ENCODE measurements around the gene ANKS6.
A peak's percentile ranks its signal among the peaks of the same experiment; 100 is the strongest.

Gene ANKS6

GRCh38 chr9:98806394-98807035 lies 10.2 kb upstream of the ANKS6 start:
- DNase-seq (no peak), ATAC-seq (no peak)
- Mint-ChIP-seq H3K9me3 (no peaks in the 10 kb centered on the region), H3K27me3 (peaks cover 18% of the 10 kb centered on the region), H3K4me3 (peak overlapping the region in 1 of 2 donors; percentile 85), H3K4me1 (peaks cover 36% of the 10 kb centered on the region), H3K27ac (no peak overlapping the region)

DNA sequence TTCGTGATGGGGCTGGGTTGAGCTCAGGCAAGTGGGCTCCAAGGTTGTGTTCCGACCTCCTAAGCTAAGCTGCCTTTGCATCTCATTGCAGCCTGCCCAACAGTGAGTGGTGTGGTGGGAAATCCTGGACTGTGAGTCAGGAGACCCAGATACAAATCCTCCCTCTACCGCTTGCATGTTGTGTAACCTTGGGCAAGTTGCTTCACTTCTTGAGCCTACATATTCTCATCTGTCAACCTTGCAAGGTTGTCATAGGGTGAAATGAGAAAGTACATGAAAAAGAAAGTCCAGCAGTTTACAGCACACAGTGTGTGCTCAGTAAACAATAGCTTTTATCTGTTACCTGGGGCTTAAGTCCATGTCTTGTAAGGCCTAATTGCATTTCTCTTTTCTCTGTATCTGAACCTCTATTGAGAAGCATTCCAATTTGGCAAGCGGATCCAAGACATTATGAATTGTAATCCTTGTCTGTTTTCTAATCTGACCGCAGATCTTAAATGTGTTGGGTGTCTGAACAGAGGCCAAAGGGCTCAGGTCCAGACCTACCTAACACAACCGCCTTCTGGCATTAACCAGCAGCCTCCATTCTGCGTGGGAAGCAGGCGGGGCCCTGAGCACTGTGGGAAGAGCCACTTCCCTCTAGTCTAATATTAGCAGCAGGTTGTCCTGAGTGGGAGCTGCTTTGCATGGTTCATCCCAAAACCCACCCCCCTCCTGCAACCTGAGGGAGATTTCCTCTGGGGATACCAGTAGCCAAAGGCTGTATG lies 9.3 kb upstream of the ANKS6 start:
- Mint-ChIP-seq H3K9me3 (no peaks in the 10 kb centered on the region), H3K4me3 (no peak overlapping the region), H3K27ac (no peak overlapping the region), H3K27me3 (peaks cover 18% of the 10 kb centered on the region), H3K4me1 (peaks cover 28% of the 10 kb centered on the region)
- ATAC-seq (no peak), DNase-seq (no peak)

DNA sequence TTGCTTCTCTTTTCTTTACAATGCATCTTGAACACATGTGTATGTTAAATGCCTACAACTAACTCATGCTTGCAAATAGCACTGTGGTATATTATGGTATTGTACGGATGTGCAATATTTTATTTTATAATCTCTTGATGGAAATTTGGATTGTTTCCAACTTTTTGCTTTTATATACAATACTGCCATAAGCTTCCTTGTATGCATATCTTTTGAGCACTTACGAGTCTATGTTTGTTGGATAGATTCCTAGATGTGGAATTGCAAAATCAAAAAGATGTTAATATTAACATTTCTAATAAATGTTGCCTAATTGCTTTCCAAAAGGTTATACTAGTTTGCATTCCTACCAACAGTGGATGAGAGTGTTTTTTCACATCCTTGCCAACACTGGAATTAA lies 7.7 kb upstream of the ANKS6 start:
- no peak for DNase-seq
- H3K27ac Mint-ChIP-seq, result no peak overlapping the region
- peaks cover 0 to 2% of the 10 kb centered on the region in 2 donors for H3K9me3 Mint-ChIP-seq
- no peak for ATAC-seq
- H3K4me3 Mint-ChIP-seq, result no peak overlapping the region
- H3K27me3 Mint-ChIP-seq, result peaks cover 15% of the 10 kb centered on the region
- H3K4me1 Mint-ChIP-seq, result peaks cover 17% of the 10 kb centered on the region

DNA sequence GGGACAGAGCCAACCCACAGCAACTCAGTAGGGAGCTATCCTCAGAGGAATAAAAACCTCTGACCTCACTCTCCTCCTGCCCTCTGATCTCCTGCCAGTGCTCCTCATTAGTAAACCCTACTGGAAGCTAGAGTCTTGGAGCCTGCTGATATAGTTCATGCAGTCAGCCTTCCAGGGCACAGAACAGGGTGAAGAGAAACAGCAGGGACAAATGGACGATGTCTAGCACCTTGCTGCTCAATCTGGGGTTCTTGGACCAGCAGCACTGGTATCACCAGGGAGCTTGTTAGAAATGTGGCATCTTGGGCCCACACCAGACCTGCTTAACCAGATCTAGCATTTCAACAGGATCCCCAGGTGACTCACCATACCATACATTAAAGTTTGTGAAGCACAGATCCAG lies 5.6 kb upstream of the ANKS6 start:
- DNase-seq (no peak), ATAC-seq (peak; percentile 45)
- H3K27ac Mint-ChIP-seq, result no peak overlapping the region
- H3K27me3 Mint-ChIP-seq, result peaks cover 7% of the 10 kb centered on the region
- H3K4me1 Mint-ChIP-seq, result peaks cover 3% of the 10 kb centered on the region
- no peak overlapping the region for H3K4me3 Mint-ChIP-seq
- peaks cover 10 to 14% of the 10 kb centered on the region in 2 donors for H3K9me3 Mint-ChIP-seq

- Mint-ChIP-seq H3K4me1 (no peaks in the 10 kb centered on the region), H3K27ac (no peak overlapping the region), H3K4me3 (no peak overlapping the region), H3K9me3 (peaks cover 10 to 14% of the 10 kb centered on the region in 2 donors), H3K27me3 (peaks cover 7% of the 10 kb centered on the region)
- no peak for ATAC-seq
- no peak for DNase-seq
Observed at GRCh38 chr9:98801561-98801960, 5.2 kb upstream of the ANKS6 start.

DNA sequence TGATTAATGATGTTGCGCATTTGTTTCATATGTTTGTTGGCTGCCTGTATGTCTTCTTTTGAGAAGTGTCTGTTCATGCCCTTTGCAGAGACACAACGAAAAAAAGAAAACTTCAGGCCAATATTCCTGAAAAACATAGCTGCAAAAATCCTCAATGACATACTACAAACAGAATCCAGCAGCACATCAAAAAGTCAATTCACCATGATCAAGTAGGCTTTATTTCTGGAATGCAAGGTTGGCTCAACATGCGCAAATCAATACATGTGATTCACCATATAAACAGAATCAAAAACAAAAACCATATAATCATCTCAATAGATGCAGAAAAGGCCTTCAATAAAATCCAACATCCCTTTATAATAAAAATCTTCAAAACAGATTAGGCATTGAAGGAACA lies 1.9 kb upstream of the ANKS6 start:
- H3K27me3 Mint-ChIP-seq, result no peaks in the 10 kb centered on the region
- H3K9me3 Mint-ChIP-seq, result peaks cover 10 to 14% of the 10 kb centered on the region in 2 donors
- DNase-seq (no peak), ATAC-seq (no peak)
- H3K27ac Mint-ChIP-seq, result no peak overlapping the region
- no peak overlapping the region for H3K4me3 Mint-ChIP-seq
- peaks cover 17% of the 10 kb centered on the region for H3K4me1 Mint-ChIP-seq

- Mint-ChIP-seq H3K27ac (peak overlapping the region in 1 of 2 donors; percentile 76), H3K4me1 (peaks cover 22% of the 10 kb centered on the region), H3K4me3 (peak overlapping the region in 1 of 2 donors; percentile 53), H3K27me3 (no peaks in the 10 kb centered on the region), H3K9me3 (peaks cover 10 to 14% of the 10 kb centered on the region in 2 donors)
- ATAC-seq, result no peak
- no peak for DNase-seq
Observed at GRCh38 chr9:98797491-98797890, 1.1 kb upstream of the ANKS6 start.

GRCh38 chr9:98795970-98796363 lies 388 bp downstream of the ANKS6 start:
- H3K4me1 Mint-ChIP-seq, result peaks cover 37% of the 10 kb centered on the region
- H3K4me3 Mint-ChIP-seq, result peak overlapping the region; percentile 70 to 79
- peaks cover 10 to 14% of the 10 kb centered on the region in 2 donors for H3K9me3 Mint-ChIP-seq
- H3K27ac Mint-ChIP-seq, result no peak overlapping the region
- peak; percentile 55 for ATAC-seq
- peak in 1 of 2 donors; percentile 31 for DNase-seq
- no peaks in the 10 kb centered on the region for H3K27me3 Mint-ChIP-seq

GRCh38 chr9:98795295-98795955 lies 930 bp downstream of the ANKS6 start:
- H3K27ac Mint-ChIP-seq, result no peak overlapping the region
- peaks cover 10 to 14% of the 10 kb centered on the region in 2 donors for H3K9me3 Mint-ChIP-seq
- H3K4me1 Mint-ChIP-seq, result peaks cover 40% of the 10 kb centered on the region
- no peak for DNase-seq
- no peak for ATAC-seq
- no peaks in the 10 kb centered on the region for H3K27me3 Mint-ChIP-seq
- H3K4me3 Mint-ChIP-seq, result peak overlapping the region; percentile 70 to 79

GRCh38 chr9:98794802-98795201 lies 1.6 kb downstream of the ANKS6 start:
- Mint-ChIP-seq H3K4me1 (peaks cover 40% of the 10 kb centered on the region), H3K27me3 (no peaks in the 10 kb centered on the region), H3K4me3 (peak overlapping the region; percentile 70 to 79), H3K27ac (no peak overlapping the region), H3K9me3 (peaks cover 10 to 14% of the 10 kb centered on the region in 2 donors)
- no peak for ATAC-seq
- no peak for DNase-seq

GRCh38 chr9:98793031-98793430 lies 3.3 kb downstream of the ANKS6 start:
- Mint-ChIP-seq H3K4me3 (no peak overlapping the region), H3K27me3 (no peaks in the 10 kb centered on the region), H3K4me1 (peaks cover 40% of the 10 kb centered on the region), H3K27ac (no peak overlapping the region), H3K9me3 (peaks cover 0 to 1% of the 10 kb centered on the region in 2 donors)
- no peak for ATAC-seq
- DNase-seq, result no peak

DNA sequence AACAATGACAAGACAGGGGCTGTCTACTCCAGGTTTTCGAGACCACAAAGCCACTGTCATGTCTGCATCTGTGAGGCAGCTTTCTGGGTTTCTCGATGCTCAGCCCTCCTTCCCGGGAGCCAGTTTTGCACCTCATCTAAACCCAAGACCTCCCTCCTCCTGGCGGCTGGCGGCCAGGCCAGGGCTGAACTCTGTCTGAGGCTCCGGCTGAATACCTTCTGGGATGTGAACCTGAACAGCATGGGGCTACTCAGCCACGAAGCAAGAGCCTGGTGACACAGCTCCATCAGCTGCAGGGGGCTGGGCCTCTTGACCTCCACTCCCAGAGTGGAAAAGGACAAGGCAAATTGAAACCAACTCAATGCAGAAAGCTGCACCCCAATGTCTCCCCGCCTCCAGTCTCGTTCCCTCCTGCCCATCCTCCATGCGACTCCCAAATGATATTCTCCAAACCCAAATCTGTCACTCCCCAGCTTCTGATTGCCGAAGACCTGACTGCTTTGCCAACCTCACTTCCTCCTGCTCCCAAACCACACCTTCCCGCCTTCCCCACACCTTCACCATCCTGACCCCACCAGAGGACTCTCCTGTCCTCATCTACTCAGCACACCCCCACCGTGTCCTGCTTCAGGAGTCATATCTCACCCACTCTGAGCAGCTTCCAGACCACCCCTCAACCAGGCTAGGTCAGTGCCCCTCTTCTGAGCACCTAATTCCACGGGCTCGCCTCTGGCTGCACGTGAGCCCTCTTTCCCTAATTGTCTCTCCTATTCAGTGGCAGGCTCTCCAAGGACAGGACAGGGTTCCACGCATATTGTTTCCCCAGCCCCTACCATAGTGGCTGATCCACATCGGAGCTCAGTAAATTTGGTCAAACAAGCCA lies 4.5 kb downstream of the ANKS6 start:
- no peak overlapping the region for H3K27ac Mint-ChIP-seq
- H3K9me3 Mint-ChIP-seq, result no peaks in the 10 kb centered on the region
- H3K4me3 Mint-ChIP-seq, result no peak overlapping the region
- H3K27me3 Mint-ChIP-seq, result no peaks in the 10 kb centered on the region
- DNase-seq (peak in 1 of 2 donors; percentile 7), ATAC-seq (no peak)
- H3K4me1 Mint-ChIP-seq, result peaks cover 40% of the 10 kb centered on the region

- DNase-seq (peak; percentile 62 to 65), ATAC-seq (peak; percentile 78)
- Mint-ChIP-seq H3K27ac (no peak overlapping the region), H3K27me3 (no peaks in the 10 kb centered on the region), H3K9me3 (no peaks in the 10 kb centered on the region), H3K4me1 (peaks cover 40% of the 10 kb centered on the region), H3K4me3 (no peak overlapping the region)
Observed at GRCh38 chr9:98790842-98791607, 5.3 kb downstream of the ANKS6 start.

GRCh38 chr9:98790134-98790841 lies 6.1 kb downstream of the ANKS6 start:
- H3K27me3 Mint-ChIP-seq, result no peaks in the 10 kb centered on the region
- no peaks in the 10 kb centered on the region for H3K9me3 Mint-ChIP-seq
- peaks cover 34% of the 10 kb centered on the region for H3K4me1 Mint-ChIP-seq
- ATAC-seq (no peak), DNase-seq (no peak)
- H3K4me3 Mint-ChIP-seq, result no peak overlapping the region
- H3K27ac Mint-ChIP-seq, result no peak overlapping the region

Data from stimulated activated naive CD8-positive, alpha-beta T cell treated with anti-CD3 and anti-CD28 coated beads, Interleukin-15, amount 100 ng/mL, for 72 hours (primary cell).